ENCODE results near the gene JAK3.

JAK3 gene

GRCh38 chr19:17775245-17775927 lies 72.4 kb downstream of the JAK3 start:
- DNase-seq: peak; percentile 48
